CD4-positive, alpha-beta T cell treated with Interleukin-17A for 1 hour (primary cell): ENCODE data around the gene FFAR1.
"Not testable (repeated sequence)": the region's sequence is repeated elsewhere in the genome, so short reads cannot be mapped to it uniquely, and the experiment has no call there.

Source experiments
- DNase-seq: peaks from one replicate; pipeline ENCODE4 v3.0.0-alpha.2; 2020

The FFAR1 gene

GRCh38 chr19:35363711-35364425, 16.2 kb downstream of the FFAR1 start:
- DNase-seq = no peak

GRCh38 chr19:35365303-35365702, 17.6 kb downstream of the FFAR1 start:
- no peak for DNase-seq

GRCh38 chr19:35368378-35368777, 20.7 kb downstream of the FFAR1 start:
- DNase-seq = no peak

- DNase-seq = no peak
Measured at GRCh38 chr19:35369522-35369921, 21.8 kb downstream of the FFAR1 start.

- DNase-seq = no peak
Measured at GRCh38 chr19:35370722-35371121, 23.0 kb downstream of the FFAR1 start, which contains the start of gene GPR42. TSS of gene GPR42 (plus strand) at chr19:35371068. CDS start at chr19:35371360, 292 bp downstream.

- DNase-seq = no peak
Measured at GRCh38 chr19:35373492-35373891, 25.8 kb downstream of the FFAR1 start.

GRCh38 chr19:35374031-35374430, 26.3 kb downstream of the FFAR1 start:
- not testable (repeated sequence) for DNase-seq

GRCh38 chr19:35375505-35376307, 28.0 kb downstream of the FFAR1 start:
- no peak for DNase-seq

- DNase-seq = no peak
Measured at GRCh38 chr19:35377656-35378055, 30.0 kb downstream of the FFAR1 start.

GRCh38 chr19:35378356-35378755, 30.7 kb downstream of the FFAR1 start:
- no peak for DNase-seq

GRCh38 chr19:35379545-35379944, 31.8 kb downstream of the FFAR1 start:
- not testable (repeated sequence) for DNase-seq

GRCh38 chr19:35379992-35380391, 32.3 kb downstream of the FFAR1 start:
- no peak for DNase-seq

- no peak for DNase-seq
Measured at GRCh38 chr19:35380450-35381124, 32.9 kb downstream of the FFAR1 start.

- no peak for DNase-seq
Measured at GRCh38 chr19:35381318-35381717, 33.6 kb downstream of the FFAR1 start.

GRCh38 chr19:35381926-35382325, 34.2 kb downstream of the FFAR1 start:
- no peak for DNase-seq

GRCh38 chr19:35383536-35383935, 35.8 kb downstream of the FFAR1 start:
- DNase-seq = no peak

GRCh38 chr19:35388277-35389054, 40.8 kb downstream of the FFAR1 start:
- no peak for DNase-seq

GRCh38 chr19:35389192-35389861, 41.6 kb downstream of the FFAR1 start:
- DNase-seq = no peak

- no peak for DNase-seq
Measured at GRCh38 chr19:35392742-35393715, 45.3 kb downstream of the FFAR1 start.

GRCh38 chr19:35395382-35396199, 47.9 kb downstream of the FFAR1 start:
- DNase-seq = no peak
